KOPT-K1 (cell line): Measurements from ENCODE around the gene POLR2H.

Experiments used
- H3K27ac ChIP-seq: fragments of 200-600 bp; sonication (generic); 2 replicates; pipeline ENCODE4 v1.5.1; 2016; ENCODE audit warnings: antibody characterized with exemption, mild to moderate bottlenecking, low read depth, low read length; ENCODE audit not compliant: poor library complexity, severe bottlenecking
- H3K36me3 ChIP-seq: fragments of 200-600 bp; sonication (generic); 2 replicates; pipeline ENCODE4 v1.5.1; 2017; ENCODE audit warnings: antibody characterized with exemption, mild to moderate bottlenecking, low read length, moderate library complexity; ENCODE audit not compliant: insufficient read depth
- H3K9me3 ChIP-seq: fragments of 200-600 bp; sonication (generic); 2 replicates; pipeline ENCODE4 v1.5.1; 2017; ENCODE audit warnings: antibody characterized with exemption, low read length, mild to moderate bottlenecking; ENCODE audit not compliant: insufficient read depth, poor library complexity, severe bottlenecking

POLR2H gene

DNA sequence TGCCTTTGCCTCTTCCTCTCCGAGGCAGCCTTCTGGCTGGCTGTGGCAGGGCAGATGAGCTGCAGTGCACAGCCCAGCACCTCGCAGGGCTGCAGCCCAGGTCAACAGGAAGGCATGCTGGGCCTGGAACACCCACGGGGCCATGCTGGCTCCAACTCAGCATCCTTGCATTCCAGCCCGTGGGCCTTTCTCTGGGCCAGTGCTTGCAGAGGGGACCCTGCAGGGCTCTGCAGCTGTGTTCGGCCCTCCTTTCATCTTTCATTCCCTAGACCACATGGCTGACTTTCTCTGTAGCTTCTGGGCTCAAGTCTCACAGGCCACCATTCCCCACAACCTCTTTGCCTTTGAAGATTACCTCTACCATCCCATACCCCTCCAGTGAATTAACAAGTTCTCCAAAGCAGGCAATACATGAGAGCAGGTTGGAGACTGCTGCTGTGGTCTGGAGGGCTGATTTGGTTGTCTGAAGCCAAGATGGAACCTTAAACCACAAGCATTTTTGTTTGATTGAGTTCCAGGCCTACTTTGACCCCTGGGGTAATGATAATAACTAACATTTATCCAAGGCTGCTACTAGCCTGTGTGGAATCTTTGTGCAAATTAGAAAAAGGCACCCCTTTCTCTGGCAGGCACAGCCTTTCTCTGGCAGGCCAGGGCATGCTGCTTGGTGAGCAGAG is 18.2 kb upstream of the POLR2H start:
- Histone ChIP-seq H3K36me3 (no peaks in the 10 kb centered on the region), H3K9me3 (no peaks in the 10 kb centered on the region), H3K27ac (no peak overlapping the region)

- no peaks in the 10 kb centered on the region for H3K36me3 ChIP-seq
- H3K27ac ChIP-seq = no peak overlapping the region
- no peaks in the 10 kb centered on the region for H3K9me3 ChIP-seq
Observed at GRCh38 chr3:184344579-184345316, 16.8 kb upstream of the POLR2H start.

DNA sequence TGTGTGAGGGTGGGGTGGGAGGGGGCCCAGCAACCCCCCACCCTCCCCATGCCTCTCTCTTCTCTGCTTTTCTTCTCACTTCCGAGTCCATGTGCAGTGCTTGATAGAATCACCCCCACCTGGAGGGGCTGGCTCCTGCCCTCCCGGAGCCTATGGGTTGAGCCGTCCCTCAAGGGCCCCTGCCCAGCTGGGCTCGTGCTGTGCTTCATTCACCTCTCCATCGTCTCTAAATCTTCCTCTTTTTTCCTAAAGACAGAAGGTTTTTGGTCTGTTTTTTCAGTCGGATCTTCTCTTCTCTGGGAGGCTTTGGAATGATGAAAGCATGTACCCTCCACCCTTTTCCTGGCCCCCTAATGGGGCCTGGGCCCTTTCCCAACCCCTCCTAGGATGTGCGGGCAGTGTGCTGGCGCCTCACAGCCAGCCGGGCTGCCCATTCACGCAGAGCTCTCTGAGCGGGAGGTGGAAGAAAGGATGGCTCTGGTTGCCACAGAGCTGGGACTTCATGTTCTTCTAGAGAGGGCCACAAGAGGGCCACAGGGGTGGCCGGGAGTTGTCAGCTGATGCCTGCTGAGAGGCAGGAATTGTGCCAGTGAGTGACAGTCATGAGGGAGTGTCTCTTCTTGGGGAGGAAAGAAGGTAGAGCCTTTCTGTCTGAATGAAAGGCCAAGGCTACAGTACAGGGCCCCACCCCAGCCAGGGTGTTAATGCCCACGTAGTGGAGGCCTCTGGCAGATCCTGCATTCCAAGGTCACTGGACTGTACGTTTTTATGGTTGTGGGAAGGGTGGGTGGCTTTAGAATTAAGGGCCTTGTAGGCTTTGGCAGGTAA is 16.0 kb upstream of the POLR2H start:
- Histone ChIP-seq H3K36me3 (no peaks in the 10 kb centered on the region), H3K9me3 (no peaks in the 10 kb centered on the region), H3K27ac (no peak overlapping the region)

- H3K27ac ChIP-seq = no peak overlapping the region
- H3K9me3 ChIP-seq = no peaks in the 10 kb centered on the region
- H3K36me3 ChIP-seq = no peaks in the 10 kb centered on the region
Observed at GRCh38 chr3:184346480-184347190, 14.9 kb upstream of the POLR2H start.

DNA sequence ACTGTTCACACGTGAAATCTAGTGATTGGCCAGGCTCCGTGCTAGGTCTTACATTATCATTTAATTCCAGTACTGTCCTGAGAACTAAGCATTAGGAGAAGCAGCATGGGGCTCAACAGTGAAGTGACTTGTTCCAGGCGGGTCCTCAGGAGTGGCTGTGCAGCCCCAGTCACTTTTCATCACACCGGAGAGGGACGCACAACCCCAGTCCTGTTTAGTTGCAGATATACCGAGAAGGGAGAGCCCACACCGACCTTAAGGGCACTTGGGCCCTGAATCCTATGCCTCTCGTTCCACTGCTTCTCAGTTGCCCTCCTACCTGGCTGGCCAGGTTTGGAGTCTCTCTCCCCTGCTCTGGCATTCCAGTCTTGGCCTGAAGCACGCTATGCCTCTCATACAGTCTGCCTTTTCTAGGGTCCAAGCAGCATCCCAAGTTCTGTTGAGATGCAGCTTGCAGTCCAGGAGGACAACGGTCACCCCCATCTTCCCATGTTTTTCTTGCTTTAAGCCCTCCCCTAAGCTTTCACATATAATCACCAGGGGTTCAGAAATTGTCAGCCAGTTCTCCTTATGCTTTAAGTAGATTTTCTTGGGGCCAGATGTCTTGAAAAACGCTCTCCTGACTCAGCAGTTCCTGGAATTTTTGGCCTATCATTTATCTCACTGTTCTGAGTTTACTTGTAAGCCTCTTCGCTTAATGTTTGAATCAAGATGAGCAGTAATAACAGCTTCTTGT is 14.0 kb upstream of the POLR2H start:
- Histone ChIP-seq H3K27ac (no peak overlapping the region), H3K9me3 (no peaks in the 10 kb centered on the region), H3K36me3 (no peaks in the 10 kb centered on the region)

GRCh38 chr3:184348057-184348382 is 13.5 kb upstream of the POLR2H start:
- Histone ChIP-seq H3K36me3 (no peaks in the 10 kb centered on the region), H3K27ac (no peak overlapping the region)

GRCh38 chr3:184349563-184350470 is 11.7 kb upstream of the POLR2H start:
- Histone ChIP-seq H3K27ac (no peak overlapping the region), H3K36me3 (no peaks in the 10 kb centered on the region)

More at GRCh38 chr3:184348057-184348382, 13.5 kb upstream of the POLR2H start:
- H3K9me3 ChIP-seq = no peaks in the 10 kb centered on the region

GRCh38 chr3:184350618-184351017 is 10.9 kb upstream of the POLR2H start:
- Histone ChIP-seq H3K27ac (no peak overlapping the region), H3K36me3 (no peaks in the 10 kb centered on the region), H3K9me3 (no peaks in the 10 kb centered on the region)

More at GRCh38 chr3:184349563-184350470, 11.7 kb upstream of the POLR2H start:
- H3K9me3 ChIP-seq = no peaks in the 10 kb centered on the region

DNA sequence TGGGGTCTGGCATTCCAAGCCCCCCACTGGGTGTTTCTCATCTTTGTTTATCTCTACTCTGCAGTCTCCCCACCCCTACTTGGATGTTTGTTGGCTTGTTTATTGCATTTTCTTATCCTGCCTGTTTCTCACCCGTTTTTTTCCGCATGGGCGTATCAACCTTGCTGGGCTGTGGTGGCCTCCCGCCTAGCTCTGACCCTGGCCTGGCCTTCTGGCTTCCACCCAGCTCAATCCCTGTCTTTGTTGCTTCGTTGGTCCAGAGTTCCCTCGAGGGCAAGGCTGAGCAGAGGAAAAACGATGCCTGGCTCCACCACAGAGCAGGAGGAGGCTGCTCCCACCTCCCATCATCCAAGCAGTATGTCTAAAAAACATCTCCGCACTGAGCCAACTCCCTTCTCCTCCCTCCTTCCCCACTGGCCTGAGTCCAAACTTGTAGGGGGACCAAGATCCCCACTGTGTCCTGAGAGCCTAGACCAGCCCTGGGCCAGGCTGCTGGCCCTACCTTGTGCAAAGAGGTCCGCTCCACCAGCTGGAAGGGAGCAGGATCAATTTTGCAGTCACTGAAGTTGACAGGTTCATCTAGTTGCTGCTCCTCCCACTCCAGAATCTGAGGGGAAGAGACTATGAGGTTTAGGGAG is 9.9 kb upstream of the POLR2H start:
- no peaks in the 10 kb centered on the region for H3K9me3 ChIP-seq

GRCh38 chr3:184352149-184352785 is 9.2 kb upstream of the POLR2H start:
- Histone ChIP-seq H3K36me3 (no peaks in the 10 kb centered on the region; the same call in 1 of the 2 replicates), H3K9me3 (no peaks in the 10 kb centered on the region), H3K27ac (no peak overlapping the region)

More for the DNA sequence above, 9.9 kb upstream of the POLR2H start:
- no peaks in the 10 kb centered on the region for H3K36me3 ChIP-seq
- H3K27ac ChIP-seq = no peak overlapping the region

- Histone ChIP-seq H3K36me3 (no peaks in the 10 kb centered on the region; the same call in 1 of the 2 replicates), H3K27ac (no peak overlapping the region), H3K9me3 (no peaks in the 10 kb centered on the region)
Observed at GRCh38 chr3:184352897-184353545, 8.5 kb upstream of the POLR2H start.

DNA sequence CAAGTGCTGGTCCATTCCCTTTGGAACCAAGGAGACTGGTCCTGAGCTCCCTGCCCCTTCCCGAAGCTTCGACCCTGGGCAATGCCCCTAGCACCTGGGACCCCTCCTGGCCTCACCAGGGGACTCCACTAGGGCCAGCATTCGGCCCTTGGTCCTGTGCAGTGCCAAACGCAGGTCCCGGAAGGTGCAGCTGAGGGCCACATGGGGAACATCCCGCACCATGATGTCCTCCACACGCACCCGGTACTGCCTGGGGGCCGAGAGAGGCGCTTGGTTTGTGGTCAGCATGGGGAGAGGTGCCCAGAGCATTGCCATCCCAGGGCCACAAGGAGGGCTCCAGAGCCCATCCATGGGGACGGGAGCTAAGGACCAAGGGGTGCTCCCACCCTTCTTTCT is 8.0 kb upstream of the POLR2H start:
- H3K9me3 ChIP-seq = no peaks in the 10 kb centered on the region
- no peaks in the 10 kb centered on the region; the same call in 1 of the 2 replicates for H3K36me3 ChIP-seq
- H3K27ac ChIP-seq = no peak overlapping the region
